ENCODE measurements around the gene HTT.

DNA sequence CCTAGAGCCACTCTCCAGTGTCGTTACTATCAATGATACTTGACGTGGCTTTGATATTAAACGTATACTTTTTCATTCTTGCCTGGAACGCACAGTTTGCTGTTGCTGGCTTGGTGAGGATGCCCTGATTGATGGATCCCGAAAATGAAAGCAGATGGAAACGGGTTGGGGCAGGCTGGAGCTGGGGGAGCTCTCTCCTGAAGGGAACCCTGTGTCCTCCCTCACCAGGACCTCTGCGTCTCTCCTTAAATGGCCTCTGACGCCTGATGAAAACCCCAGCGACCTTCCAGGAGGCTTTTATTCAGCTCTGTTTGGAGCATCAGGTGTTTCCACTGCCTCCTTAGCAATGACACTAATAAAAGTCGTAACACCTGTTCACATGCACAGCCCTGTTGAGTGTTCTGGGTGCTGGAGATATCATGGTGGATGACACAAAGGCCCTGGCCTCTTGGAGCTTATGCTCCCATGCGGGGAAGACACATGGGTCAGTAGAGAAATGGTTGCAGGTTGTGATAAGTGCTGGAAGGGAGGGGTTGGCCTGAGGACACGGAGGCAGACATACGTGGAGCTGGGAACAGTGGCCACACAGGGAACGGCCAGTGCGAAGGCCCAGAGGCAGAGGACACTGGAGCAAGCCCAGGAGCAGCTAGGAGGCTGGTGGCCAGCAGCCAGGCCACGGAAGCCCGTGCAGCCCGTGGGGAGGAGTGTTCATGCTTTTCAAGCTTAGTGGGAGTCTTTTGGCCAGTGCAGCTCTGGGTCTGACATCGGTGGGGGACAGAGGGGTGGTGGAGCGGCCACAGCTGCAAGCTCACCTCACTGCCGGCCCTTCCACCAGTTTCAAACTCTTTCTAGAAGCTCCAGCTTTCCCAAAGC is 182.0 kb downstream of the HTT start:
- TF ChIP-seq, protein P1, sequence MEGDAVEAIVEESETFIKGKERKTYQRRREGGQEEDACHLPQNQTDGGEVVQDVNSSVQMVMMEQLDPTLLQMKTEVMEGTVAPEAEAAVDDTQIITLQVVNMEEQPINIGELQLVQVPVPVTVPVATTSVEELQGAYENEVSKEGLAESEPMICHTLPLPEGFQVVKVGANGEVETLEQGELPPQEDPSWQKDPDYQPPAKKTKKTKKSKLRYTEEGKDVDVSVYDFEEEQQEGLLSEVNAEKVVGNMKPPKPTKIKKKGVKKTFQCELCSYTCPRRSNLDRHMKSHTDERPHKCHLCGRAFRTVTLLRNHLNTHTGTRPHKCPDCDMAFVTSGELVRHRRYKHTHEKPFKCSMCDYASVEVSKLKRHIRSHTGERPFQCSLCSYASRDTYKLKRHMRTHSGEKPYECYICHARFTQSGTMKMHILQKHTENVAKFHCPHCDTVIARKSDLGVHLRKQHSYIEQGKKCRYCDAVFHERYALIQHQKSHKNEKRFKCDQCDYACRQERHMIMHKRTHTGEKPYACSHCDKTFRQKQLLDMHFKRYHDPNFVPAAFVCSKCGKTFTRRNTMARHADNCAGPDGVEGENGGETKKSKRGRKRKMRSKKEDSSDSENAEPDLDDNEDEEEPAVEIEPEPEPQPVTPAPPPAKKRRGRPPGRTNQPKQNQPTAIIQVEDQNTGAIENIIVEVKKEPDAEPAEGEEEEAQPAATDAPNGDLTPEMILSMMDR (IDR thresholded peaks at IDR 0.05; ENCODE audit: low read length): no peak
- no peak for TF ChIP-seq EZH2 (optimal IDR thresholded peaks at IDR 0.05; ENCODE audit: low read depth, low read length)
